Erythroblast (primary cell): ENCODE results near the gene WDFY2.

ENCODE experiments used
- GATA1 ChIP-seq: IDR thresholded peaks from 2 replicates; pipeline ENCODE4 v1.6.1; 2011; ENCODE audit warnings: low read depth, mild to moderate bottlenecking, control low read depth, low read length, moderate library complexity
- POLR2A ChIP-seq: IDR thresholded peaks from 2 replicates; pipeline ENCODE4 v1.6.1; 2011; ENCODE audit warnings: mild to moderate bottlenecking, low read length

GRCh38 chr13:51759240-51759639 lies 175.0 kb downstream of the WDFY2 start:
- TF ChIP-seq POLR2A (no peak), GATA1 (no peak)
